Common myeloid progenitor, CD34-positive (primary cell): ENCODE data around the gene CDHR4.

ENCODE experiments used
- CTCF ChIA-PET: fragments of 350-600 bp; sonication (Branson Sonifier 250); formaldehyde crosslinking; loops from one replicate; lab custom pipeline; 2021; ENCODE audit warnings: antibody characterized with exemption; lab: Charles Lee
- POLR2A ChIA-PET: fragments of 350-600 bp; sonication (Branson Sonifier 250); formaldehyde crosslinking; loops from one replicate; lab custom pipeline; 2021; ENCODE audit warnings: antibody characterized with exemption; lab: Charles Lee
- DNase-seq, 3 donors: peaks; one replicate each; pipeline versions ENCODE4 v3.0.0 to v3.0.0-alpha.2; 2013
- H3K27ac ChIP-seq, 2 experiments: 1 replicate in 1 of 2; 2 replicates in 1 of 2; pipeline ENCODE4 v1.7.0; 2013; ENCODE audit warnings: inconsistent platforms in 2 of 2, low read length in 2 of 2, mild to moderate bottlenecking in 2 of 2, low read depth in 1 of 2, moderate library complexity in 1 of 2; ENCODE audit not compliant: severe bottlenecking in 2 of 2, insufficient read depth in 1 of 2, poor library complexity in 1 of 2
- H3K27me3 ChIP-seq, 5 experiments: replicated peaks in 2 of 5; 1 replicate in 3 of 5; 2 replicates in 2 of 5; pipeline versions ENCODE4 v1.6.1 to v1.7.0; 2013; ENCODE audit warnings: low read length in 4 of 5, mild to moderate bottlenecking in 2 of 5, moderate library complexity in 2 of 5, inconsistent platforms in 1 of 5; ENCODE audit not compliant: insufficient read depth in 5 of 5, control insufficient read depth in 4 of 5
- H3K36me3 ChIP-seq, 4 experiments: 1 replicate in 2 of 4; 2 replicates in 2 of 4; pipeline versions ENCODE4 v1.6.1 to v1.7.0; 2013; ENCODE audit warnings: low read length in 3 of 4, control low read depth in 1 of 4, mild to moderate bottlenecking in 1 of 4; ENCODE audit not compliant: control insufficient read depth in 4 of 4, insufficient read depth in 4 of 4
- H3K4me1 ChIP-seq, 4 experiments: 1 replicate in 3 of 4; 2 replicates in 1 of 4; pipeline versions ENCODE4 v1.6.1 to v1.7.1; 2013; ENCODE audit warnings: low read length in 3 of 4, mild to moderate bottlenecking in 3 of 4, control low read depth in 1 of 4, inconsistent platforms in 1 of 4, moderate library complexity in 1 of 4; ENCODE audit not compliant: control insufficient read depth in 4 of 4, insufficient read depth in 4 of 4; ENCODE audit errors: control extremely low read depth in 1 of 4
- H3K4me3 ChIP-seq, 7 experiments: 1 replicate in 4 of 7; 2 replicates in 3 of 7; pipeline versions ENCODE4 v1.5.1 to v1.7.0; 2013; ENCODE audit warnings: mild to moderate bottlenecking in 7 of 7, low read length in 6 of 7, moderate library complexity in 6 of 7, inconsistent platforms in 2 of 7, low read depth in 2 of 7, control low read depth in 1 of 7; ENCODE audit not compliant: insufficient read depth in 4 of 7, control insufficient read depth in 1 of 7; ENCODE audit errors: extremely low read depth in 1 of 7
- H3K9me3 ChIP-seq, 5 experiments: 1 replicate in 4 of 5; 2 replicates in 1 of 5; pipeline versions ENCODE4 v1.6.1 to v1.7.1; 2013; ENCODE audit warnings: low read length in 4 of 5, mild to moderate bottlenecking in 2 of 5, inconsistent platforms in 1 of 5, low read depth in 1 of 5, moderate library complexity in 1 of 5; ENCODE audit not compliant: control insufficient read depth in 4 of 5, insufficient read depth in 2 of 5; ENCODE audit errors: control extremely low read depth in 1 of 5
- WGBS: methylation state at CpG from one replicate; pipeline ENCODE4 v1.1.5; 2013; ENCODE audit not compliant: insufficient coverage; 5-methylcytosine and 5-hydroxymethylcytosine counted together

CDHR4 gene

GRCh38 chr3:49790626-49791411, 8.9 kb downstream of the CDHR4 start:
- H3K27me3 ChIP-seq: no peaks in the 10 kb centered on the region
- H3K4me3 ChIP-seq: no peak overlapping the region
- POLR2A ChIA-PET: interaction anchor here (0.7 kb wide), 1 partner anchor 122 kb away, joined by 3 read pairs; no protein-coding TSS in a partner anchor
- CTCF ChIA-PET: interaction anchor here (1.3 kb wide), 1 partner anchor 48 kb away, joined by 5 read pairs; no protein-coding TSS in a partner anchor
- no peaks in the 10 kb centered on the region for H3K9me3 ChIP-seq
- no peak overlapping the region for H3K27ac ChIP-seq
- H3K36me3 ChIP-seq: no peaks in the 10 kb centered on the region
- H3K4me1 ChIP-seq: peaks cover 3 to 26% (median 21%) of the 10 kb centered on the region in 4 experiments
- 83% methylated on average over 5 of the region's 9 CpGs for WGBS
- DNase-seq: no peak

- Histone ChIP-seq H3K4me1 (peaks cover 5 to 40% (median 31%) of the 10 kb centered on the region in 4 experiments), H3K36me3 (peaks cover 0 to 10% (median 2%) of the 10 kb centered on the region in 4 experiments), H3K27me3 (no peaks in the 10 kb centered on the region), H3K4me3 (no peak overlapping the region), H3K27ac (no peak overlapping the region), H3K9me3 (no peaks in the 10 kb centered on the region)
- ChIA-PET POLR2A (no interaction called here), CTCF (interaction anchor here (0.6 to 3.5 kb wide), 7 partner anchors 10 to 379 kb away, joined by 3 to 28 read pairs (median 3); partner anchors contain the start of genes CDHR4 and INKA1)
- no peak for DNase-seq
- WGBS: 100% methylated on average over 2 of the region's 2 CpGs
Measured at GRCh38 chr3:49788056-49788455, 11.6 kb downstream of the CDHR4 start.

GRCh38 chr3:49787536-49787935, 12.1 kb downstream of the CDHR4 start:
- H3K27ac ChIP-seq: peak overlapping the region in 1 of 2 experiments; percentile 96
- POLR2A ChIA-PET: interaction anchor here (2.0 kb wide), 1 partner anchor 15 kb away, joined by 11 read pairs; the partner anchor contains the start of gene INKA1
- no peaks in the 10 kb centered on the region for H3K9me3 ChIP-seq
- CTCF ChIA-PET: interaction anchor here (0.7 to 3.5 kb wide), 8 partner anchors 10 to 301 kb away, joined by 3 to 28 read pairs (median 3); partner anchors contain the start of genes CDHR4, INKA1 and RBM5
- H3K4me1 ChIP-seq: peaks cover 5 to 40% (median 31%) of the 10 kb centered on the region in 4 experiments
- peak overlapping the region in 2 of 7 experiments; percentile 83 to 89 for H3K4me3 ChIP-seq
- no peak for DNase-seq
- no peaks in the 10 kb centered on the region for H3K27me3 ChIP-seq
- WGBS: 17% methylated on average over 2 of the region's 5 CpGs
- peaks cover 0 to 10% (median 2%) of the 10 kb centered on the region in 4 experiments for H3K36me3 ChIP-seq

GRCh38 chr3:49787182-49787464, 12.6 kb downstream of the CDHR4 start:
- POLR2A ChIA-PET: interaction anchor here (2.0 kb wide), 1 partner anchor 16 kb away, joined by 11 read pairs; the partner anchor contains the start of gene INKA1

GRCh38 chr3:49786357-49787181, 13.1 kb downstream of the CDHR4 start, which contains the start of gene IP6K1:
Gene IP6K1 (minus strand): TSS chr3:49786542. CDS start chr3:49748040, 38,502 bp downstream.
- no peaks in the 10 kb centered on the region for H3K27me3 ChIP-seq
- H3K9me3 ChIP-seq: no peaks in the 10 kb centered on the region
- H3K27ac ChIP-seq: peak within 1 kb of the TSS; percentile 94 to 96
- DNase-seq: peak; percentile 100
- H3K4me3 ChIP-seq: peak within 1 kb of the TSS; percentile 67 to 93 (median 89)
- ChIA-PET POLR2A (interaction anchor here (0.9 to 2.0 kb wide), 7 partner anchors 11 to 143 kb away, joined by 3 to 11 read pairs (median 3); partner anchors contain the start of genes INKA1 and MON1A), CTCF (interaction anchor here (0.9 to 3.5 kb wide), 7 partner anchors 9 to 302 kb away, joined by 3 to 28 read pairs (median 3); partner anchors contain the start of genes CDHR4, INKA1 and RBM5)
- WGBS: 2% methylated on average over 54 of the region's 55 CpGs
- peaks cover 3 to 16% (median 7%) of the 10 kb centered on the region in 4 experiments for H3K36me3 ChIP-seq
- H3K4me1 ChIP-seq: peaks cover 5 to 40% (median 31%) of the 10 kb centered on the region in 4 experiments

More at GRCh38 chr3:49787182-49787464, 12.6 kb downstream of the CDHR4 start:
- Histone ChIP-seq H3K27ac (peak overlapping the region; percentile 94 to 96), H3K36me3 (peaks cover 2 to 14% (median 3%) of the 10 kb centered on the region in 4 experiments), H3K4me3 (peak overlapping the region in 5 of 7 experiments; percentile 38 to 93 (median 89)), H3K9me3 (no peaks in the 10 kb centered on the region), H3K4me1 (peaks cover 5 to 40% (median 31%) of the 10 kb centered on the region in 4 experiments), H3K27me3 (no peaks in the 10 kb centered on the region)
- no peak for DNase-seq
- CTCF ChIA-PET: interaction anchor here (0.7 to 3.5 kb wide), 6 partner anchors 9 to 302 kb away, joined by 3 to 28 read pairs (median 3); partner anchors contain the start of genes CDHR4, INKA1 and RBM5
- 50% methylated on average over 2 of the region's 3 CpGs for WGBS

GRCh38 chr3:49785565-49786356, 13.9 kb downstream of the CDHR4 start:
- Histone ChIP-seq H3K36me3 (peaks cover 7 to 20% (median 13%) of the 10 kb centered on the region in 4 experiments), H3K4me3 (peak overlapping the region; percentile 67 to 93 (median 89)), H3K9me3 (no peaks in the 10 kb centered on the region), H3K27me3 (no peaks in the 10 kb centered on the region), H3K27ac (peak overlapping the region; percentile 94 to 96), H3K4me1 (peaks cover 5 to 40% (median 29%) of the 10 kb centered on the region in 4 experiments)
- DNase-seq: peak in 2 of 3 donors; percentile 66 to 73
- CTCF ChIA-PET: interaction anchor here (0.7 to 3.5 kb wide), 4 partner anchors 12 to 71 kb away, joined by 3 to 28 read pairs (median 3); partner anchors contain the start of genes CDHR4 and INKA1
- WGBS: under 1% methylated on average over 37 of the region's 50 CpGs
- POLR2A ChIA-PET: interaction anchor here (0.9 to 2.0 kb wide), 7 partner anchors 10 to 144 kb away, joined by 3 to 11 read pairs (median 3); partner anchors contain the start of genes INKA1 and MON1A
